Naive thymus-derived CD4-positive, alpha-beta T cell (primary cell): Measurements from ENCODE around the gene CGAS. TPM values are rescaled to one million over a fixed set of nuclear protein-coding genes. Genes with fewer than 3 reads are reported as not detected.

Experiments
- ATAC-seq: fragments of 150-1000 bp; cut with Tn5 transposase; 2 replicates; pipeline ENCODE4 v1.10.0; 2021; ENCODE audit warnings: mild to moderate bottlenecking, moderate library complexity
- CTCF ChIA-PET: fragments of 350-600 bp; sonication (Branson Sonifier 250); formaldehyde crosslinking; loops from one replicate; lab custom pipeline; 2021; ENCODE audit warnings: antibody characterized with exemption; lab: Charles Lee
- POLR2A ChIA-PET: fragments of 350-600 bp; sonication (Branson Sonifier 250); formaldehyde crosslinking; loops from one replicate; lab custom pipeline; 2021; ENCODE audit warnings: antibody characterized with exemption, inconsistent platforms; lab: Charles Lee
- DNase-seq, 9 donors: peaks; one replicate each; pipeline versions ENCODE4 v3.0.0 to v3.0.0-alpha.2; 2020 to 2022; ENCODE audit warnings: mixed read lengths in 1 of 9
- H3K27ac ChIP-seq: one replicate; pipeline ENCODE4 v1.7.0; 2013; ENCODE audit warnings: mild to moderate bottlenecking, low read depth, low read length, moderate library complexity
- H3K27me3 ChIP-seq, 2 donors: one replicate each; pipeline ENCODE4 v1.7.0; 2013; ENCODE audit warnings: low read length in 2 of 2, mild to moderate bottlenecking in 2 of 2, moderate library complexity in 2 of 2; ENCODE audit not compliant: control insufficient read depth in 2 of 2, insufficient read depth in 2 of 2
- H3K36me3 ChIP-seq, 3 experiments: 1 replicate in 2 of 3; 2 replicates in 1 of 3; pipeline ENCODE4 v1.7.0; 2013; ENCODE audit warnings: low read length in 3 of 3, mild to moderate bottlenecking in 3 of 3, moderate library complexity in 1 of 3; ENCODE audit not compliant: insufficient read depth in 3 of 3, control insufficient read depth in 2 of 3
- H3K4me1 ChIP-seq, 2 donors: one replicate each; pipeline ENCODE4 v1.7.0; 2013; ENCODE audit warnings: low read length in 2 of 2, mild to moderate bottlenecking in 2 of 2, moderate library complexity in 1 of 2; ENCODE audit not compliant: control insufficient read depth in 2 of 2, insufficient read depth in 2 of 2
- H3K4me3 ChIP-seq: 2 replicates; pipeline ENCODE4 v1.7.0; 2013; ENCODE audit warnings: mild to moderate bottlenecking, low read length
- H3K9me3 ChIP-seq, 3 experiments: 1 replicate in 2 of 3; 2 replicates in 1 of 3; pipeline ENCODE4 v1.7.0; 2013; ENCODE audit warnings: low read length in 3 of 3; ENCODE audit not compliant: control insufficient read depth in 2 of 3
- H3K27ac Mint-ChIP-seq, 9 donors: one replicate each; pipeline ENCODE4 v1.8.0; 2020 to 2022; ENCODE audit warnings: mixed read lengths in 9 of 9, mild to moderate bottlenecking in 8 of 9, moderate library complexity in 5 of 9, inconsistent platforms in 2 of 9
- H3K27me3 Mint-ChIP-seq, 5 donors: one replicate each; pipeline ENCODE4 v1.8.0; 2021 to 2022; ENCODE audit warnings: mixed read lengths in 5 of 5, mild to moderate bottlenecking in 1 of 5
- H3K36me3 Mint-ChIP-seq, 5 donors: one replicate each; pipeline ENCODE4 v1.8.0; 2020 to 2022; ENCODE audit warnings: mixed read lengths in 5 of 5, mild to moderate bottlenecking in 3 of 5, inconsistent platforms in 1 of 5
- H3K4me1 Mint-ChIP-seq, 7 donors: one replicate each; pipeline ENCODE4 v1.8.0; 2020 to 2022; ENCODE audit warnings: mixed read lengths in 7 of 7, mild to moderate bottlenecking in 3 of 7, inconsistent platforms in 1 of 7
- H3K4me3 Mint-ChIP-seq, 10 donors: one replicate each; pipeline ENCODE4 v1.8.0; 2020 to 2022; ENCODE audit warnings: mild to moderate bottlenecking in 10 of 10, mixed read lengths in 10 of 10, moderate library complexity in 6 of 10, inconsistent platforms in 2 of 10
- H3K9me3 Mint-ChIP-seq, 11 donors: one replicate each; pipeline ENCODE4 v1.8.0; 2020 to 2022; ENCODE audit warnings: mixed read lengths in 11 of 11, mild to moderate bottlenecking in 4 of 11, inconsistent platforms in 1 of 11, moderate library complexity in 1 of 11
- intact Hi-C, 2 donors: fragments of 100-400 bp; cut with micrococcal nuclease; formaldehyde crosslinking; loops; one replicate each; pipeline ENCODE4 v1.15.1; 2023
- polyA plus RNA-seq, 2 donors: library from polyadenylated mRNA; unstranded; fragments of 300-500 nt; fragmentation: Illumina TruSeq; gene quantifications; one replicate each; pipeline ENCODE4 v1.2.3, GENCODE V29; 2021
- total RNA-seq, 6 experiments: library from RNA in 5 of 6; stranded (reverse) in 5 of 6; gene quantifications; 1 replicate in 5 of 6; 2 replicates in 1 of 6; pipeline ENCODE4 v1.2.3 and lab custom pipeline; 2021 to 2026

CGAS gene
- total and polyA plus RNA-seq, 7 experiments from 2014 or later, result 2.2 to 45.7 (median 5.0) TPM

DNA sequence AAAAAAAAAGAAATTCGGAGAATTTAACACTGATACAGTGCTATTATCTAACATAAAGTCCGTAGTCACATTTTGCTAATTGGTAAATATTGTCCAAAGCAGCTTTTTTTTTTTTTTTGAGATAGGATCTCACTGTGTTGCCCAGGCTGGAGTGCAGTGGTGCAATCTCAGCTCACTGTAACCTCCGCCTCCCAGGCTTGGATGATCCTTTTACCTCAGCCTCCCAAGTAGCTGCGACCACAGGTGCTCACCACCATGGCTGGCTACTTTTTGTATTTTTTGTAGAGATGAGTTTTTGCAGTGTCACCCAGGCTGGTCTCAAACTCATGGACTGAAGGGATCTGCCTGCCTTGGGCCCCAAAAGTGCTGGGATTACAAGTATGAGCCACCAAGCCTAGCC, 25.3 kb upstream of the CGAS start:
- ATAC-seq (no peak), DNase-seq (no peak)
- H3K9me3 Mint-ChIP-seq, result no peaks in the 10 kb centered on the region
- Histone ChIP-seq H3K27me3 (no peaks in the 10 kb centered on the region), H3K4me1 (no peaks in the 10 kb centered on the region), H3K9me3 (no peaks in the 10 kb centered on the region), H3K36me3 (peaks cover 22 to 73% (median 35%) of the 10 kb centered on the region in 3 experiments), H3K27ac (no peak overlapping the region), H3K4me3 (no peak overlapping the region)
- peaks cover 5 to 32% (median 21%) of the 10 kb centered on the region in 5 donors for H3K36me3 Mint-ChIP-seq
- H3K4me1 Mint-ChIP-seq, result peaks cover 0 to 10% (median 0%) of the 10 kb centered on the region in 7 donors
- intact Hi-C loops, result no loop called here
- no peak overlapping the region for H3K27ac Mint-ChIP-seq
- ChIA-PET POLR2A (interaction anchor here (0.6 kb wide), 1 partner anchor 172 kb away, joined by 3 read pairs; no protein-coding TSS in a partner anchor), CTCF (interaction anchor here (0.7 kb wide), 1 partner anchor 21 kb away, joined by 4 read pairs; no protein-coding TSS in a partner anchor)
- H3K4me3 Mint-ChIP-seq, result no peak overlapping the region
- no peaks in the 10 kb centered on the region for H3K27me3 Mint-ChIP-seq

GRCh38 chr6:73476723-73477122, 24.6 kb upstream of the CGAS start:
- peaks cover 9 to 29% (median 21%) of the 10 kb centered on the region in 5 donors for H3K36me3 Mint-ChIP-seq
- no peak for DNase-seq
- H3K27me3 Mint-ChIP-seq, result no peaks in the 10 kb centered on the region
- ChIA-PET CTCF (no interaction called here), POLR2A (no interaction called here)
- Histone ChIP-seq H3K4me1 (peaks cover 0 to 4% of the 10 kb centered on the region in 2 donors), H3K9me3 (no peaks in the 10 kb centered on the region), H3K36me3 (peaks cover 15 to 70% (median 28%) of the 10 kb centered on the region in 3 experiments), H3K27ac (no peak overlapping the region), H3K4me3 (no peak overlapping the region), H3K27me3 (no peaks in the 10 kb centered on the region)
- no peaks in the 10 kb centered on the region for H3K9me3 Mint-ChIP-seq
- no peak overlapping the region for H3K4me3 Mint-ChIP-seq
- intact Hi-C loops, result no loop called here
- H3K4me1 Mint-ChIP-seq, result peaks cover 0 to 16% (median 4%) of the 10 kb centered on the region in 7 donors
- no peak for ATAC-seq
- H3K27ac Mint-ChIP-seq, result no peak overlapping the region

GRCh38 chr6:73471686-73472290, 19.7 kb upstream of the CGAS start:
- Mint-ChIP-seq H3K27me3 (no peaks in the 10 kb centered on the region), H3K27ac (peak overlapping the region in 5 of 9 donors; percentile 6 to 84 (median 52)), H3K4me1 (peaks cover 0 to 22% (median 8%) of the 10 kb centered on the region in 7 donors), H3K4me3 (peak overlapping the region in 2 of 10 donors; percentile 13 to 68), H3K36me3 (peaks cover 5 to 28% (median 16%) of the 10 kb centered on the region in 5 donors), H3K9me3 (no peaks in the 10 kb centered on the region)
- ChIA-PET CTCF (interaction anchor here (0.8 kb wide), 1 partner anchor 139 kb away, joined by 3 read pairs; no protein-coding TSS in a partner anchor), POLR2A (interaction anchor here (1.0 kb wide), 1 partner anchor 10 kb away, joined by 4 read pairs; the partner anchor contains the start of gene MTO1)
- Histone ChIP-seq H3K27ac (no peak overlapping the region), H3K4me1 (peaks cover 0 to 10% of the 10 kb centered on the region in 2 donors), H3K27me3 (no peaks in the 10 kb centered on the region), H3K9me3 (no peaks in the 10 kb centered on the region), H3K4me3 (no peak overlapping the region), H3K36me3 (peaks cover 0 to 71% (median 10%) of the 10 kb centered on the region in 3 experiments)
- DNase-seq (no peak), ATAC-seq (no peak)
- intact Hi-C loops, result loop anchor here in 1 of 2 donors (1.0 kb wide), 1 partner anchor 8 kb away; no protein-coding TSS in a partner anchor

- ChIA-PET POLR2A (interaction anchor here (0.6 to 6.2 kb wide), 20 partner anchors 9 to 1779 kb away, joined by 3 to 81 read pairs (median 4); partner anchors contain the start of genes CGAS and EEF1A1), CTCF (interaction anchor here (0.7 to 2.7 kb wide), 7 partner anchors 10 to 845 kb away, joined by 3 to 10 read pairs (median 5); partner anchors contain the start of genes CGAS, EEF1A1 and SLC17A5)
- intact Hi-C loops, result loop anchor here (1.0 to 10.0 kb wide), 13 partner anchors 9 to 1823 kb away; partner anchors contain the start of genes EEF1A1 (in 2 of the 2), CGAS (in 1 of the 2), COX7A2 (in 1 of the 2) and KCNQ5 (in 1 of the 2)
- peak within 1 kb of the TSS; percentile 93 for H3K27ac ChIP-seq
- peaks cover 0 to 16% (median 6%) of the 10 kb centered on the region in 3 experiments for H3K36me3 ChIP-seq
- H3K27me3 ChIP-seq, result no peaks in the 10 kb centered on the region
- peak; percentile 97 for ATAC-seq
- peak within 1 kb of the TSS; percentile 92 for H3K4me3 ChIP-seq
- Mint-ChIP-seq H3K4me3 (peak within 1 kb of the TSS; percentile 87 to 100 (median 98)), H3K27me3 (no peaks in the 10 kb centered on the region), H3K9me3 (no peaks in the 10 kb centered on the region), H3K27ac (peak within 1 kb of the TSS; percentile 96 to 100 (median 98)), H3K36me3 (peaks cover 0 to 20% (median 4%) of the 10 kb centered on the region in 5 donors), H3K4me1 (peaks cover 11 to 53% (median 32%) of the 10 kb centered on the region in 7 donors)
- DNase-seq, result peak; percentile 50 to 86 (median 81)
- H3K4me1 ChIP-seq, result peaks cover 0 to 8% of the 10 kb centered on the region in 2 donors
- H3K9me3 ChIP-seq, result no peaks in the 10 kb centered on the region
These were observed 9.6 kb upstream of the CGAS start, which contains the start of gene MTO1 for GRCh38 chr6:73461537-73462350. TSS of gene MTO1 (plus strand) at chr6:73461737. CDS start at chr6:73461855, 118 bp downstream.

GRCh38 chr6:73460056-73460455, 8.0 kb upstream of the CGAS start:
- H3K27ac ChIP-seq, result no peak overlapping the region

More at GRCh38 chr6:73460056-73460455, 8.0 kb upstream of the CGAS start:
- peak overlapping the region; percentile 65 to 98 (median 96) for H3K27ac Mint-ChIP-seq
- Histone ChIP-seq H3K9me3 (no peaks in the 10 kb centered on the region), H3K27me3 (no peaks in the 10 kb centered on the region), H3K36me3 (peaks cover 0 to 6% (median 0%) of the 10 kb centered on the region in 3 experiments), H3K4me1 (peaks cover 0 to 8% of the 10 kb centered on the region in 2 donors), H3K4me3 (no peak overlapping the region)
- ChIA-PET CTCF (interaction anchor here (2.7 kb wide), 1 partner anchor 8 kb away, joined by 10 read pairs; the partner anchor contains the start of gene CGAS), POLR2A (interaction anchor here (0.6 to 6.2 kb wide), 3 partner anchors 8 to 62 kb away, joined by 3 to 81 read pairs (median 48); partner anchors contain the start of genes CGAS and EEF1A1)
- ATAC-seq (no peak), DNase-seq (no peak)
- H3K4me1 Mint-ChIP-seq, result peaks cover 7 to 54% (median 38%) of the 10 kb centered on the region in 7 donors
- no peaks in the 10 kb centered on the region for H3K9me3 Mint-ChIP-seq
- H3K36me3 Mint-ChIP-seq, result peaks cover 0 to 16% (median 4%) of the 10 kb centered on the region in 5 donors
- H3K27me3 Mint-ChIP-seq, result no peaks in the 10 kb centered on the region
- intact Hi-C loops, result loop anchor here (2.0 to 10.0 kb wide), 9 partner anchors 37 to 1825 kb away; partner anchors contain the start of genes COX7A2 (in 1 of the 2), EEF1A1 (in 1 of the 2), KCNQ5 (in 1 of the 2) and KHDC1 (in 1 of the 2)
- peak overlapping the region; percentile 12 to 99 (median 62) for H3K4me3 Mint-ChIP-seq
